SH-SY5Y (cell line): ENCODE data around the gene ZFHX3.

Experiments used
- GATA2 ChIP-seq: IDR thresholded peaks from 2 replicates; pipeline ENCODE4 v1.6.1; 2011; ENCODE audit warnings: mild to moderate bottlenecking, low read depth, low read length
- GATA3 ChIP-seq: IDR thresholded peaks from 2 replicates; pipeline ENCODE4 v1.6.1; 2011; ENCODE audit warnings: low read depth, mild to moderate bottlenecking, low read length, moderate library complexity

DNA sequence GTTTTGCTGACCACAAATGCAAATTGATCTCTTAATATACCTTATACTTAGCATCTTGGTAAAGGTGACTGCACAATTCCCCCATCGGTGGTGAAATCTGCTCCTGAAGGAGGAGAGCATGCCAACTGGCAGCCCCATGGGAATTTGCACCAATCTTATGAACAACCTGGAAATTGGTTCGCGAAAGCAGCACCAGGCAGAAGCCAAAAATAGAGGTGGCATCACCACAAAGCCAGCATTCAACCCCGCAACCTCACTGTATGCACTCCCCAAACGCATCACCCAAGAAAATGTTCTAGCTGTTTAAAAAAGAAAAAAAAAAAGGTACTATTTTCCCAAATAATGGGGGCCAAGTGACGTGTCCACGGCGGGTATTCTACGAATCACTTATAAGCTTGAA, 213.4 kb downstream of the ZFHX3 start:
- TF ChIP-seq GATA2 (no peak), GATA3 (no peak)
